ENCODE measurements around the gene LDLRAD3. TPM values are rescaled to one million over a fixed set of nuclear protein-coding genes. Genes with fewer than 3 reads are reported as not detected.

Gene LDLRAD3
- total RNA-seq, 1 experiment from 2014 or later, result 19.0 TPM

DNA sequence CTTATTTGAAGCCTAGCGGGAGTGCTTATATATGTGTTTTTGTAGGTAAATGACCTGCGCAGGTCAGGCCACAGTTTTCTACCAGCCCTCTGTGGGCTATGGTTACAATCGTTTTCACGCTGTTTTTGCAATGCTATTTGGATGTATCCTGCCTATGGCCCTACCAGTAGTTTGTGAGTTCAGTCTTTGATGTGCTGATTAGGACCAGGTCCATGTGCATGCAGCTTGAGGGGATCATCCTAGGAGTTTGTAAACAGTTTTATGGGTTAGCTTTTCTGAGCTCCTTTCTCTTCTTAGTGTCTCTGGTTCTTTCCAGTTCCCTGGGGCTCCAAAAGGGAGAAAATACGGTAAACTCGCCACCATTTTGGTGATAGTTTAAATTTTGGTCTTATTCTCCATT lies 142.5 kb downstream of the LDLRAD3 start:
- Histone ChIP-seq H4K20me1 (ENCODE audit: insufficient read depth) (no peaks in the 10 kb centered on the region), H3K4me1 (ENCODE audit: control insufficient read depth in 1 of 2, insufficient read depth in 2 of 2, low read length in 2 of 2) (no peaks in the 10 kb centered on the region), H3K4me3 (replicated peaks in 1 of 2; ENCODE audit: low read depth in 1 of 2, low read length in 2 of 2) (no peak overlapping the region), H2AFZ (ENCODE audit: low read depth, low read length, poor library complexity, severe bottlenecking) (no peak overlapping the region), H3K9ac (ENCODE audit: low read length) (no peak overlapping the region), H3K9me3 (ENCODE audit: control insufficient read depth in 1 of 2, insufficient read depth in 1 of 2, low read depth in 1 of 2, low read length in 2 of 2) (no peaks in the 10 kb centered on the region), H3K9me2 (ENCODE audit: insufficient read depth) (no peaks in the 10 kb centered on the region), H3K27me3 (ENCODE audit: insufficient read depth, low read length) (no peaks in the 10 kb centered on the region), H3K79me2 (ENCODE audit: insufficient read depth, low read length) (no peaks in the 10 kb centered on the region), H3K27ac (ENCODE audit: low read depth, low read length) (no peak overlapping the region), H3K4me2 (ENCODE audit: low read length) (no peak overlapping the region), H3K36me3 (ENCODE audit: control insufficient read depth in 1 of 2, insufficient read depth in 2 of 2, low read length in 2 of 2) (no peaks in the 10 kb centered on the region)
- POLR2A ChIA-PET, result no interaction called here
- ATAC-seq (no peak), DNase-seq (ENCODE audit: low read depth, low spot score) (no peak)
- no TSS peak for BruUV-seq (replicated peaks)
- CTCF ChIA-PET, result no interaction called here
- intact Hi-C loops (cut with micrococcal nuclease), result no loop called here
- TF ChIP-seq REST (IDR thresholded peaks at IDR 0.05; ENCODE audit: low read depth), result no peak
- RAD21 ChIA-PET (ENCODE audit: low non-redundant PET in 1 of 2, low total read pairs in 2 of 2, uncharacterized antibody in 2 of 2, unreplicated experiment in 2 of 2), result no interaction called here

GRCh38 chr11:36088266-36088972 lies 144.6 kb downstream of the LDLRAD3 start:
- no peaks in the 10 kb centered on the region for H4K20me1 ChIP-seq (ENCODE audit: insufficient read depth)
- peaks cover 0 to 2% of the 10 kb centered on the region in 2 experiments; a peak in 1 of 4 replicates for H3K36me3 ChIP-seq (ENCODE audit: control insufficient read depth in 1 of 2, insufficient read depth in 2 of 2, low read length in 2 of 2)
- H3K4me3 ChIP-seq (replicated peaks in 1 of 2; ENCODE audit: low read depth in 1 of 2, low read length in 2 of 2), result no peak overlapping the region
- H3K27ac ChIP-seq (ENCODE audit: low read depth, low read length), result no peak overlapping the region
- H3K9me2 ChIP-seq (ENCODE audit: insufficient read depth), result no peaks in the 10 kb centered on the region
- H3K9me3 ChIP-seq (ENCODE audit: control insufficient read depth in 1 of 2, insufficient read depth in 1 of 2, low read depth in 1 of 2, low read length in 2 of 2), result peaks cover 1 to 2% of the 10 kb centered on the region in 2 experiments; a peak in 2 of 4 replicates
- intact Hi-C loops (cut with micrococcal nuclease), result no loop called here
- H2AFZ ChIP-seq (ENCODE audit: low read depth, low read length, poor library complexity, severe bottlenecking), result no peak overlapping the region
- no peaks in the 10 kb centered on the region for H3K4me1 ChIP-seq (ENCODE audit: control insufficient read depth in 1 of 2, insufficient read depth in 2 of 2, low read length in 2 of 2)
- ATAC-seq (no peak), DNase-seq (ENCODE audit: low read depth, low spot score) (no peak)
- POLR2A ChIA-PET, result no interaction called here
- no TSS peak for BruUV-seq (replicated peaks)
- RAD21 ChIA-PET (ENCODE audit: low non-redundant PET in 1 of 2, low total read pairs in 2 of 2, uncharacterized antibody in 2 of 2, unreplicated experiment in 2 of 2), result no interaction called here
- H3K9ac ChIP-seq (ENCODE audit: low read length), result no peak overlapping the region
- no peaks in the 10 kb centered on the region for H3K79me2 ChIP-seq (ENCODE audit: insufficient read depth, low read length)
- CTCF ChIA-PET, result no interaction called here
- H3K27me3 ChIP-seq (ENCODE audit: insufficient read depth, low read length), result no peaks in the 10 kb centered on the region
- H3K4me2 ChIP-seq (ENCODE audit: low read length), result no peak overlapping the region
- no peak for TF ChIP-seq MAX (IDR thresholded peaks at IDR 0.05)
- TF ChIP-seq TCF7L2 (IDR thresholded peaks at IDR 0.05; ENCODE audit: borderline replicate concordance, extremely low read depth, insufficient read depth, insufficient read length), result no peak
- no peak for TF ChIP-seq YY1 (IDR thresholded peaks at IDR 0.05; ENCODE audit: extremely low read depth, insufficient replicate concordance, low read depth, low read length)
- TF ChIP-seq, protein P1, sequence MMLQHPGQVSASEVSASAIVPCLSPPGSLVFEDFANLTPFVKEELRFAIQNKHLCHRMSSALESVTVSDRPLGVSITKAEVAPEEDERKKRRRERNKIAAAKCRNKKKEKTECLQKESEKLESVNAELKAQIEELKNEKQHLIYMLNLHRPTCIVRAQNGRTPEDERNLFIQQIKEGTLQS (IDR thresholded peaks at IDR 0.05), result no peak
- no peak for TF ChIP-seq CBX3 (IDR thresholded peaks at IDR 0.05; ENCODE audit: low read depth)
- no peak for TF ChIP-seq FOSL1 (IDR thresholded peaks at IDR 0.05; ENCODE audit: low read depth)
- no peak for TF ChIP-seq SRF (IDR thresholded peaks at IDR 0.05; ENCODE audit: low read depth)
- no peak for TF ChIP-seq SIN3A (IDR thresholded peaks at IDR 0.05; ENCODE audit: low read depth)
- TF ChIP-seq POLR2A (IDR thresholded peaks at IDR 0.05; ENCODE audit: borderline replicate concordance, extremely low read depth, insufficient read depth, insufficient read length), result no peak
- no peak for TF ChIP-seq RAD21 (IDR thresholded peaks at IDR 0.05; ENCODE audit: low read depth)
- TF ChIP-seq EZH2phosphoT487 (IDR thresholded peaks at IDR 0.05; ENCODE audit: borderline replicate concordance), result no peak
